NCI-H345 (cell line): Measurements from ENCODE around the gene TTLL5.

Source experiments
- DNase-seq: peaks from one replicate; lab custom pipeline; 2025; lab: John Stamatoyannopoulos, UW

Gene TTLL5

GRCh38 chr14:75794615-75795038 lies 133.6 kb downstream of the TTLL5 start:
- no peak for DNase-seq

- DNase-seq = no peak
These were observed 139.7 kb downstream of the TTLL5 start for GRCh38 chr14:75800792-75801191.

- no peak for DNase-seq
These were observed 141.4 kb downstream of the TTLL5 start for GRCh38 chr14:75802486-75802885.

GRCh38 chr14:75803765-75804164 lies 142.7 kb downstream of the TTLL5 start:
- no peak for DNase-seq

- no peak for DNase-seq
These were observed 143.7 kb downstream of the TTLL5 start for GRCh38 chr14:75804570-75805275.

GRCh38 chr14:75805646-75806045 lies 144.6 kb downstream of the TTLL5 start:
- no peak for DNase-seq

GRCh38 chr14:75806352-75806832 lies 145.3 kb downstream of the TTLL5 start:
- no peak for DNase-seq

GRCh38 chr14:75807667-75808360 lies 146.8 kb downstream of the TTLL5 start:
- no peak for DNase-seq

GRCh38 chr14:75811136-75811829 lies 150.2 kb downstream of the TTLL5 start:
- DNase-seq = no peak

GRCh38 chr14:75811872-75812499 lies 150.9 kb downstream of the TTLL5 start:
- DNase-seq = peak; percentile 24

- DNase-seq = no peak
These were observed 151.6 kb downstream of the TTLL5 start for GRCh38 chr14:75812622-75813021.

GRCh38 chr14:75820761-75821160 lies 159.7 kb downstream of the TTLL5 start:
- no peak for DNase-seq

GRCh38 chr14:75821831-75822521 lies 160.9 kb downstream of the TTLL5 start:
- no peak for DNase-seq

GRCh38 chr14:75822522-75823141 lies 161.6 kb downstream of the TTLL5 start:
- DNase-seq = no peak

- no peak for DNase-seq
These were observed 162.3 kb downstream of the TTLL5 start for GRCh38 chr14:75823334-75823733.

- DNase-seq = no peak
These were observed 163.3 kb downstream of the TTLL5 start for GRCh38 chr14:75824318-75824717.

- DNase-seq = no peak
These were observed 164.1 kb downstream of the TTLL5 start for GRCh38 chr14:75825147-75825592.

GRCh38 chr14:75826599-75826998 lies 165.6 kb downstream of the TTLL5 start:
- DNase-seq = no peak

- no peak for DNase-seq
These were observed 166.3 kb downstream of the TTLL5 start for GRCh38 chr14:75827331-75827730.

- no peak for DNase-seq
These were observed 168.3 kb downstream of the TTLL5 start for GRCh38 chr14:75829316-75829715.

- no peak for DNase-seq
These were observed 170.4 kb downstream of the TTLL5 start for GRCh38 chr14:75831455-75831854.
